PC-9 (cell line): ENCODE results near the gene INHBE.

Experiments
- CTCF ChIP-seq: fragments of 200-600 bp; sonication (generic); conservative IDR thresholded peaks from 2 replicates; pipeline ENCODE4 v1.6.1; 2017; ENCODE audit warnings: mixed run types, antibody characterized with exemption, mild to moderate bottlenecking, moderate library complexity
- EZH2 ChIP-seq: fragments of 200-600 bp; sonication (generic); IDR thresholded peaks from 2 replicates; pipeline ENCODE4 v1.8.0; 2017; ENCODE audit warnings: antibody characterized with exemption, low read depth

DNA sequence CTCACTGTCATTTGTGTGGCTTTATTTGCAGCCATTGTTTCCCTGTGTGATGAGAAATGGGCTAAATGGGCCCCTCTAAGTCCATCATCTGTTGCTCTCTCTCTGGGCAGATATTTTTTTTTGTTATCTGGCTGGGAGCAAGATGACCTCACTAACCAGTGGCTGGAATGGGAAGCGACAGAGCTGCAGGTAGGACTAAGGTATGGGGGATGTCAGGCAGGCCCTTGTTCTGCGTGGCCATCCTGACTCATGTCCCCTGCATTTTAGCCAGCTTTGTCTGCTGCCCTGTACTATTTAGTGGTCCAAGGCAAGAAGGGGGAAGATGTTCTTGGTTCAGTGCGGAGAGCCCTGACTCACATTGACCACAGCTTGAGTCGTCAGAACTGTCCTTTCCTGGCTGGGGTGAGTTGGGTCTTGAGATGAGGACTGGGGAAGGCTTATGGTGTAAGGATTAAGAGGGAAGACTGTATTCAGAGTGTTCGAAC lies 34.1 kb downstream of the INHBE start:
- TF ChIP-seq CTCF (no peak), EZH2 (no peak)
